Non-pigmented ciliary epithelial cell (primary cell): ENCODE results near the gene NDUFA13.
A peak's percentile ranks its signal among the peaks of the same experiment; 100 is the strongest.
"Not testable (repeated sequence)": the region's sequence is repeated elsewhere in the genome, so short reads cannot be mapped to it uniquely, and the experiment has no call there.

Source experiments
- DNase-seq: peaks from one replicate; pipeline ENCODE4 v3.0.0-alpha.2; 2010; ENCODE audit warnings: low read depth

NDUFA13 gene

DNA sequence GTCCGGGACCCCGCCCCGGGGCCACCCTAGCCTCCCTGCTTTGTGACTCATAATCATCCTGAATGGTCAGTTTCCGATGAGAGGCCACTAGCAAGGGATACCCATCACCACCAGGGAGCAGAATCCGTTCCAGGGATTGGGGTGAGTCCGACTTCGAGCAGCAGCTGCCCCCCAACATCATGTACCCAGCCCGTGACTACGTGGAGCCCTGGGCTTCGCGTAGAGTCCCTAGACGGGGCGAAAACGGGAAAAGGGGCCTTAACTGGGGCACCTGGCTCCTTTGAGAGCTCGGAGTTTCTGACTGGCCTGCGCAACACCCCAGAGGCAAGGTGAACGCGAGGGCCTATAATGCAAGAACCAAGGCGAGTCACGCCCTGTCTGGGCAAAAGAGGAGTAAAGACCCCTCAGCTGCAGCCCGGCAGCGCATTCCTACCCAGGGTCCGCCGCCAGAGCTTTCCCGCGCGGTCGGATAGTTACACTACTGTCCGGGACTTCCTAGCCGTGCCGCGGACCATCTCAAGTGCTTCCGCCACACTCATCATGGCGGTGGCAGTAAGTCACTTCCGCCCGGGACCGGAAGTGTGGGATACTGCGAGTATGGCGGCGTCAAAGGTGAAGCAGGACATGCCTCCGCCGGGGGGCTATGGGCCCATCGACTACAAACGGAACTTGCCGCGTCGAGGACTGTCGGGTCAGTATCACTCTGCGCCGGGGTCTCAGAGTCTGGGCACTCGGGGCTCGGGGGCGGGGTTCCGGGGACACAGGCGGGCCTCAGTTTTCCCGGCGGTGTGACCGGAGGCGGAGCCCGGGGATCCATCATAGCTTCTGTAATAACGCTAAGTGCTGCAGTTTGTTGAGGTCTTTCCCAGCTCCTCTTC is at the start of gene NDUFA13:
TSS of gene NDUFA13 (plus strand) at position 584 of the 878 bp plus-strand sequence. CDS start at position 598, 14 bp downstream.
- DNase-seq, result peak; percentile 48

DNA sequence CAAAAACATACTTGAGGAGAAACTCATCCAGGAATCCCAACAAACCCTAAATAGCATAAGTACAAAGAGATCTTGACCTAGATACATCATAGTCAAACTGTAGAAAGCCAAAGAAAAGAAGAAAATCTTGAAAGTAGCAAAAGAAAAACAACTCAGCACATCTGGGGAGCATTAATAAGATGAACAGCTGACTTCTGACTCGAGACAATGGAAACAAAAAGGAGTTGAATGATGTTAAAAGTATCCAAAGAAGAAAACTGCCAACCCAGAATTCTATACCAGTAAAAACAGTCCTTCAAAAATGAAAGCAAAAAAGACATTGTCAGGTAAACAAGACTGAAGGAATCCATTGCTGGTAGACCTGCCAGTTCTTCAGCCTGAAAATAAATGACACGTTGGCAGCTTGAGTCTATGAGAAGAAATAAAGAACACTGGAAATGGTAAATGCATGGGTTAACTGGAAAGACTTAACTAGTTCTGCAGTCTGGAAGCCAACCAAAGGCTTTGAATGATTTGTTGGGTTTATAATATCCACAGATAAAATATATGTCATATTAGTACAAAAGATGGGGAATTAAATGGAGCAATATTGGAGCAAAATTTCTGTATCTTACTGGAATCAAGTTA is 47.5 kb upstream of the NDUFA13 start:
- DNase-seq, result no peak

DNA sequence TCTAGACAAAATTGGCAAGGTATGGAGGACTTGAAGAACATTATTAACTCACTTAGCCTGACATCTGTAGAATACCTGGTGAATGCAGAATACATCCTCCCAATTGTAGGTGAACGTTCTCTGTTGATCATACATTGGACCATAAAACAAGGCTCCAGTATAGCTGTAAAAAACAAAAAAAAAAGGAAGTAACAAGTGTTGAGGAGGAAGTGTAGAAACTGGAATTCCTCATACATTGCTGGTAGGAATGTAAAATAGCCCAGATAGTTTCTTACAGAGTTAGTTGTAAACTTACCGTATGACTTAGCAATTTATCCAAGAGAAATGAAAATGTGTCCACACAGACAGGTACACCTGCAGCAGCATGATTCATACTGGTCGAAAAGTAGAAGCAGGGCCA is 45.4 kb upstream of the NDUFA13 start:
- no peak for DNase-seq

DNA sequence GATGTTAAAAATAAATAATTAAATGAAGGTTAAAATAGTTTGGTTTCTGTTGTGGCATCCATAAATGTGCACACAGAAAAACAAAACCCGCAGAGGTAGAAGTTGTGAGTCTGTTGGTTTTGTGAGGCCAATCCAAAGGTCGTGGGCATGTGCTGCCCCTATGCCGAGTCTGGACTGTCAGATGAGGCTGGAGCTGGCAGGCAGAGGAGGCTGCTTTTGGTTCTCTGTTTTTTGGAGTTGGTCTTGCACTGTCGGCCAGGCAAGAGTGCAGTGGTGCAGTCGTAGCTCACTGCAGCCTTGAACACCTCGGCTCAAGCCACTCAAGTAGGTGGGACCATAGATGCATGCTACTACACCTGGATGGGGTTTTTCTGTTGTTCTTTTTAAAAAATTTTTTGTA is 44.3 kb upstream of the NDUFA13 start:
- DNase-seq, result no peak

DNA sequence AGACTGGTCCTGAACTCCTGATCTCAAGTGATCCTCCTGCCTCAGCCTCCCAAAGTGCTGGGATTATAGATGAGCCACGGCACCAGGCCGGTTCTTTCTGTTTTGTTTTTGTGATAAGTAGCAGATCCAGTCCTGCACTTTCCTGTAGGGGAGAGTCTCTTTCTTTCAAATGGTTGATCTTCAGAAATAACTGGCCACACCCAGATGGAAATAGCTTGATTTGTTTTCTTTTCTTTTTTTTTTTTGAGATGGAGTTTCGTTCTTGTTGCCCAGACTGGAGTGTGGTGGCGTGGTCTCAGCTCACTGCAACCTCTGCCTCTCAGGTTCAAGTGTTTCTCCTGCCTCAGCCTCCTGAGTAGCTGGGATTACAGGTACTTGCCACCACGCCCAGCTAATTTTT is 43.9 kb upstream of the NDUFA13 start:
- not testable (repeated sequence) for DNase-seq

DNA sequence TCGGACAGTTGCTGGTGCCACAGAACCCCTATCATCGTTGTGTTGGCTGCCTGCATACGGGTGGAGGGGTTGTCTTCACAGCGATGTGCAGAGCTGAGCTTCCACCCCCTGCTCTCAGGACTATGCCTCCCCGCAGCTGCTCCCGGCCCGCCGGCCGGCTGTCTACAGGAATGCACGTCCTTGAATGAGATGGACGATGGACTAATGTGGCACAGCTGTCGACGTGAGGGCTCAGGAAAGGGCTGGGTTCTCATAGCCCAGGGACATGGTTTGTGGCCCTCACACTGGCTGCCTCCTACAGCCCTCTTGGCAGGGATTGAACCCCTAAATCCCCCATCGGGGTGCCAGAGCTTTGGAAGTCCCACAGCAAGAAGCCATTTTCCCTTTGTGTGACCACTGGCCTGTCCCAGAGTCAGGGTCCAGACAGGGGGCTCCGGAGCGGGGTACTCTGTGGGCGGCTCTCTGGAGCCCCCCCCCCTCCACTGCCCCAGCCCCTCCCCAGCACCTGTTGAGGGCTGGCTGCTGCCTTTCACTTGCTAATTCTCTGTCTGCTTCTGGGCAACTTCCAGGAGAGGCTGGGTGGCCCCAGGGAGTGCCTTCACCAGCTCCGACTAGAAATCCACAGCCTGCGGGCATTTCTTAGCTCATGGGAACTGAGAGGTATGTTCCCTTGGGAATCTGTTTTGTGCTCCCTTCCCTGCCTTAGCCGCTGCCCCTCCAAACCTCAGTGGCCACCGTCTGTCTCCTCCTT is 40.8 kb upstream of the NDUFA13 start:
- DNase-seq, result no peak

DNA sequence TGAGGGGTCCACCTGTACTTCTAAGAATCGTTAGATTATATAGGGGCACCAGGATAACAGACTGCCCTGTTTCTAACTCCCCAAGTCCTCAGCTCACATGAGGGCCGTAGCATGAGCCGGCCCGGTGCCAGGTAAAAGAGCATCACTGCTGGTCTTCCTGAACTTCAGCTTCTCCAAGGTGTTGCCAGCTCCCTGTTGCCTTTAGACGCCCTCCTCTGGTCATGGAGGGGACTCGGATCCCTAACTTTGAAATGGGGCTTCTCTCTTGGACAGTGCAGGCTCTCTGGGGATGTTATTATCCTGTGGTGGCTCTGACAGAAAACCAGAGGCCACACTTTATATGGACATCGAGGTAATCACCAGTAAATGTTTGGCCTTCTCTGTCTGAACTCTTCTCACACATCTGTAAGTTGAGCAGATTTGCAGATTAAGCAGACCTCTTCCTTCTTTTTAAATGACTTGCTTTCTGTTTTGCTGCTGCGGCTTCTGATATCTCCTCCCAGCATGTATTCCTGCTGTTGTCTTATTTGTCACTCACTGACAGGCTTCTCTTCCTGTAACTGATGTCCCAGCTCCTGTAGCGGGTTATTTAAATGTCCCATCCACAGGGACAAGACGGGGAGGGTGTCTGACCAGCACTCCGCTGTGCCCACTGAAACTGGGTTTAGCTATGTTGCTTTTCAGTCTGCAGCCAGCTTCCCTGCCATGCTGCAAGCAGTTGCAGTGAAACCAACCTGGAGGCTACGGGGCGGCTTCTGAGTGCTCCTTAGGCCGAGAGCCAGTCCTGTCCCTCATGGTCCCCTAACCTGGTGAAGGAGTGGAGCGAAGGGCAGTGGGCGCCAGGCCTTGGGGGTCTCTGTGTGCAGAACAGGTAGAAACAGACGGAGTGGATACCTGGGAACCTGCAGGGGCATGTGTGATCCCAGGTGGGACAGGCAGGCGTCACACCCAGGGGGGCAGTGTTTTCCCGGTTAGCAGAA is 39.9 kb upstream of the NDUFA13 start:
- DNase-seq, result no peak

DNA sequence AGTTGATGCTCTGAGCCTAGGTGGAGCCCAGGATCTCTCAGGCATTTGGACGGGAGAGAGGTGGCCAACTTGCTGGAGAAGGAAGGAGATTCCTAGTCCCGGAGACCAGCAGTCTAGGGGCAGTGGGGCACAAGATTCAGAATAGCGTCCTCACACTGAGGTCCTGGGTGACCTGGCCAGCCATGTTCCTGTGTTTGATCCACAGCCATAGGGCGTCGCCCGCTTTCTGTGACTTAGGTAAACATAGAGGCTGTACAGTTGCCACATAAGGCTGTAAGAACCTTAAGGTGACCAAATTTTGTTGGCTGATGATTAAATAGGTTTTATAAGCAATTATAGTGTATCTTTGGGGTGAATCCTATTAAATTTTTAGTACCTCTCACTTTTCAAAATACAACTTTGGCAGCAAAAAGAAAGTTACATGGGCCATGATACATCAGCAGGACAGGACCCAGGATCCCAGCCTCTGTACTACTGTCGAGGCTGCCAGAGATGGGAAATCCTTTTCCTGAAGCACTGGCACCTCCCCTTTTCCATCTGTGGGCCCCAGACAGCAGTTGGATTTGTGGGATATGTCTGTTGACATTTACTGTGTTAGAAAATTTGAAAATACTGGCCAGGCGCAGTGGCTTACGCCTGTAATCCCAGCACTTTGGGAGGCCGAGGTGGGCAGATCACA is 38.2 kb upstream of the NDUFA13 start:
- no peak for DNase-seq

DNA sequence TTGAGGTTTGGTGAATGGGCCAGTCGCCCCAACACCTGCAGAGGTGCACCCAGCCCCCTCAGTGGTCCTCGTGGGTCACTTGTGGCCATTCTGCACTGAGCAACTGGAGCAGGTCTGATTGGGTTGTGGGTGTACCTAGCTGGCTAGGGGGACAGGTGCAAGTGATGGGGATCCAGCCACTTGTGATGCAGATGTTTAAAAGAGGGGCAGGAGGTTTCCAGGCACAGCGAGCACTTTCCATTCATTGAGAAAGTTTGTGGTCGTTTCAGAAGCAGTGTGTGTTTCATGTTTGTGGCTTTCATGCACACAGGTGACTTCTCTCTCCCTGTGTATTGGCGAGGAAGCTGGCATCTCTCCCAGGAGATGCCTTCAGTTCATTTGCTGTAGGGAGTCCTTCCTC is 35.3 kb upstream of the NDUFA13 start:
- DNase-seq, result no peak

DNA sequence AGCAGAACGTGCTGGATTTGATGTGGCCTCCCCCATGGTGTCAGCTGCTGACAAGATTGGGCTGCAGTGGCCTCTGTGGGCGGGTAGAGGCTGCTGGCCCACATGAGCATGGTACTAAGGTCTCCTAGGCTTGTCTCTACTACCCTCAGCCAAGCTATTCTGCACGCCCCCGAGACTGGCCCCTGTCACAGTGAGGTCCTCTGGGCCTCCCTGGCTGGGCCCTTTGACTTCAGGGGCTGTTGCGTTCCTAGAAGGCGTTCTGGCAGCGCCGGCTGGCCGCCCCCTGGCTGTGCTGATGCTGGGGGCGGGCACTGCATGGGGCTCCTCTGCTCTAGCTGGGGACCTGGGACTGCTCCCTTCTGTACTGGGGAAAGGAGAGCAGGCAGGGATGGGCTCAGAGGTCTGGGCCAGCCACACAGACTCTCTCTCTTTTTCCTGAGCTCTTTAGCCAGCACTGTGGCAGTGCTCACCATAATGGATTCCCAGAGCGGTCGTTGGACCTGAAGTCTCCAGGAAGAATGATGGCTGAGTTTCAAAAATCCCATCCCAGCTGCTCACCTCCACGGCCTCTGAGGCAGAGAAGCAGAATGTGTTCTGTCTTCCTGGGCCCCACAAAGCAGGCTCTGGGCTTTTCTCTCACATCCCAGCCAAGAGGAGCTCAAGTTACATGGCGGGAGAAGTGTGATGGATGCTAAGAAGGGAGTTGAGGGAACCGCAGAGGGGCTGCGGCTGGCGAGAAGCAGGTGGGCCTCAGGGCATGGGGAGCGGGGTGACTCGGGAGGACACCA is 33.0 kb upstream of the NDUFA13 start:
- no peak for DNase-seq

DNA sequence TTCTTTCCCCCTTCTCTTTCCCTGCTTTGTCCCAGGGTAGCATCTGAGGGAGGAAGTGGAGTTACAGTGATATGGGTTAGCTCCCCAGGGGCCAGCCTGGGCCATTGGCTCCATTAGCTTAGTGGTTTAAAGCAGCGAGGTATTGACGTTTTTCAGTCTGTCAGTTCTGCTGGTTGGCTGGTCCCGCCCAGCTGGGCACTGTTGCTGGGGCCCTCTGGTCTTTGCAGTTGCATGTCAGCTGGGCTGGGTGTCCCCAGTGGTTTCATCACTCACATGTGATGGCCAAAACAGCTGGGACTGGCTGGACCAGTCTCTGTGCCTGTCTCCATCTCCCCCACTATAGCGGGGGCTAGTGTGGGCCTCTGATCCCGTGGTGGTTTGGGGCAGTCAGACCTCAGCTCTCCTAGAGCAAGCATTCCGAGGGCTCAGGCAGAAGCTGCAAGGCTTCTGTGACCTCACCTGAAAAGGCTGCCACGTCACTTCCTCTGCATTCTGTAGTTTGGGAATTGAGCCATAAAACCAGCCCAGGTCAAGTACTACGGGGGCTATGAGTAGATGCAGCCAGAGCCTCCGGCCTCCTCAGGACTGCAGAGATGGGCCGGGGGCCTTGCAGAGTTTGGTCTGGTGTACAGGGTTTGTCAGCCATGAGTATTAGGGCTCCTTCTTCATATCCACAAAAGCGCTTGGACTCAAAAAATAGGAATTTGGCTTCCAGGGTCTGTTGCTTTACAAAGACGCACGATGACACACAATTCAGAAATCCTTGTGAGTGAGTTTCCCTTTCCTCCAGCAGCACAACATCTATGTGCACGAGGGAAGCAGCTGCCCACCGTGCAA is 30.6 kb upstream of the NDUFA13 start:
- no peak for DNase-seq

DNA sequence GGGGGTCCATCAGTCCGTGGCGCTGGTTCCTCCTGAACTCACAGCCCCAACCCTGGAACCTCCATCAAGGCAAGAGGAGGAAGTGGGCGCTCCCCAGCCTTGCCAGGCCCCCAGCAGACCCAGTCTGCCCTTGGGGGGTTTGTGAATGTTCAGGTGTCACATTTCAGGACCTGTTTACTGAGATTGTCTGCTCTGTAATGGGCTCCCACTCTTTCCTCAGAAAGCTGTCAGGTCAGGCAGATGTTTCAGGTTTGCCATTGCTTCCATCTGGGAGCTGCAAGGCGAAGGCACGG is 30.1 kb upstream of the NDUFA13 start:
- DNase-seq, result no peak

DNA sequence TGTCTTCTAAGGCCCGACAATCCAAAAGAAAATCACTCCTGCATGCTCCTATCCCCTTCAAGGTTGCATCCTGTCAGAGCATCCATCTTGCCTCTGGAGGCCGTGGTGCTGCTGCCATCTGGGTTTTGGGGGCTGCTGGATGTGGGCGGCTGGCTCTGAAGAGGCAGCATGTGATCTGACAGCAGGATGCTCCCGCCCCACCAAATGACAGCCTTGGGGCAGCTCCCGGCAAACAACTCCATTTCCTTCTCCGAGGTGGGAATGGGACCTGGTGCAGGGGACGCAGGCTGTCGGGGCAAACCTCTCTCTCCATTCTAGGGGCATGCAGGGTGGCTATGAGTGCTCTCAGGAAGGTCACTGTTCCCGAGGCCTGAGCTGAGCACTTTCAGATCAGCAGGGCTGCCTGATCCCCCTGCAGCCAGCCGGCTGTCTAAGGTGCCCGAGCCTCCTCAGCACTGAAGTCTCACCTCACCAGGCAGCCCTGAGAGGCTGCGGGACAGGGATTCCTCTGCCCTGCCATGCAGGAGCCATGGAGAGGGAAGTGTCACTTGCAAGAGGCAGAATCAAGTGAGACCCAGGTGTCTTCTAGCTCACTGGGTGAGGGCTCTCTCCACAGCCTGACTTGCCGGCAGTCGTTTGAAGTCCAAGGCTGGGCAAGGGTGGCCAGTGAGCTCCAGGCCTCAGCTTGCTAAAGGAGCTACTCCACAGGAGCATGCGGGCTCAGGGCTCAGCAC is 29.5 kb upstream of the NDUFA13 start:
- DNase-seq, result no peak

DNA sequence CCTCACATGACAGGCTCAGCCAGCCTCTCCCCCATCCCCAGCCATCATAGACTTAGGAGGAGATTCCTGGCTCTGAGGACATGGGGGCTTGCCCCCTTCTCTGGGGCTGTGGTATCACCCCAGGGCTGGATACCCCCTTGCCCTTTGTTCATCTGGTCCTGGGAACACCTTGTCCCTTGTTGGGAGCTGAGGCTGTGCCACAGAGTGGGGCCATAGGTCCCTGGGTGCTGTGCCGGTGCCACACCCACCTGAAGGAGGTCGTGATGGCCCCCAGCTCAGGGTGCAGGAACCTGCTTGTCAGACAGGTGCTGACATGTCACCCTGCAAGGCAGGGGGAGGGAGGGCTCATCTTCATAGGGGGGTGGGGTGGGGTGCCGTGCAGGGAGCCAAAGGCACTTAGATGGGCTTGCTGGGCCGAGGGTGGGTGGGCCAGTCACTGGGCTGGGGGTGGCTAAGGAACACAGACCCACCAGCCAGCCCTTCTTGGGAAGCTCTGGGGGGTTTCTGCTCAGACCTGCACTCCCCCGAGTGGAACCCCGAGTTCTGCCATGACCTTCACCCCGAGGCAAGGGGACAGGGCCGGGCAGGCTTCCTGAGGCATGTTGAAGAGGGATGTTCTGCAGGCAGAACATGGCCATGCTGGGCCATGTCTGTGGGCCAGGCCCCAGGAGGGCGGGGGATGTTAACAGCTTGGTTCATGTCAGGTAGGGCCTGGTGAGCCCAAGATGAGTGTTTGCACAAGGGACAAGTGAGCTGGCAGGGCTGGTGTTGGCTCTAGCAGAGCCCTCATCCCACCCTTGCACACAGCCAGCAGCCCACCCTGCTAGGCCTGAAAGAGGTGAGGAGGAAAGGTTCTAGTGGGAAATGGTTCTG is 28.7 kb upstream of the NDUFA13 start:
- no peak for DNase-seq

DNA sequence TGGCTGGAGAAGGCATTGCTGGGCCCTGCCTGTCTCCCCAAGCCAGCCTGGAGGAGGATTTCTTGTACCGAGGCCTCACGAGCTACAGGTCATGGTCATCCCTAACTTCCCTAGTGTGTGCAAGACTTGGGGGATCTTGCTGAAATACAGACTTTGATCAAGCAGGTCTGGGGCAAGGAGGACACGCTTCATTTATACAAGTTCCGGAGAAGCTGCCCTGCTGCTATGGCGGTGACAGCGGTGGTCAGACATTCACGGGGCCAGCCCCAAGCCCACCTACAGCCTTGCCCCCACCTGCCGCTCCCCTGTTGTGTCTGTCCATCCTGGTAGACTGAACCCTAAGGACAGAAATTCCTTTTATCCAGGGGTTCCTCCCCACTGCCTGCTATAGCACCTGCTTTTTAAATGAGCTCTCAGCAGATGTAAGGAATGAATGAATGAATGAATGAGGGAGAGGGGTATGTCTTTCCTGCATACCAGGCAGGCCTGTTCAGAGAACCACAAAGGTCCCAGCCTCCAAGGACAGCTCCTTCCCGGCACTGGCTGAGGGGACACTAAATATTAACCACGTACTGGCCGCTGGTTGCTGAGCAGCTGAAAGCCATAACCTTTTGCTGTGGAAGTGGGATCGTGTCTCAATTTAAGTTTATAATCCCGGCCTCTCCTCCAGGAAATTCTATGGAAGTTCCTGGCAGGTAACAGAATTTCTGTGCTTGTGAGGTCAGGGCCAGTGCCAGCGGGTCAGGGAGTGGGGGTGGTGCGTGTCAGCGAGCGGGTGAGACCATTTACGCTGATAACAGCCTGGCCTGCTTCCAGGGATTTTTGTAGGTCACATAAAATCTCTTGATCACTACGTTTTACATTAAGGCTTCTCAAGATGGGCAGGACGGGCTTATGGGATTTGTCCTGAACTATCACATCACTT is 27.8 kb upstream of the NDUFA13 start:
- DNase-seq, result no peak

DNA sequence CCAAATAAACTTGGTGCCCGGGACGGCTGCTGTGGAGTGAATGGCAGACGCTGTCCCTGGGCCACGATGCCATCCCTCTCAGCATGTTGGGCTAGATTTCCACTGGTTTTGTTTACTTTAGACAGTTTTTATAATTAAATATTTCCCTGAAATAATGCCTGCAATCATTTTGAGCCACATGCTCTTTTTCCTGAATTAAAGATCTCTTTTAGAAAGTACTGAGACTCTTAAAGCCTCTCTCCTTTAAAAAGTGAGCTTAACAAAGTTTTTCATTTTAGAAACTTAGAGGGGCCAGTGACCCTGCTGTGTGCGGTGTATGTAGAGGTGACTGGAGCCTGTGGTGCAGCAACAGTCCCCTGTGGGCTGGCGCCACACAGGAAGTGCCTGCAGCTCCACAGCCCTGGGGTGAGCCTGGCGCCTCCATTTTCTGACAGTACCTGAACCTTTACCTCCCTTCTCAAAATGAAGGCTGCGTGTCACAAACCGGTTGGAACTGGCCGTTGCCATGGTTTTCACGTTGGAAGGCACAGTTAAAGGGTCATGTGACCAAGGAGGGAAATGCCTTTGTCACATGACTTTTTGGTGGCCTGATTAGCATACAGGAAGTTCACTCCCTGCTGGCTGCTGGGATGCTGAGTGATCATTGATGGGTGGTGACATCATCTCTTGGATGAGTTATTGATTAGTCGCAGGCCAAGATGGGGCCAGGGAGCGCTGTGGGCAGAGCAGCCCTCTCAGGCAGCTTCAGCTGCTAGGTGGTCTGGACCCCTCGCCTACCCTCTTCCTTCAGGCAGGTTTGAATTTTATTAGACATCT is 26.9 kb upstream of the NDUFA13 start:
- peak; percentile 81 for DNase-seq
